ENCODE results near the gene CACNA1B.

DNA sequence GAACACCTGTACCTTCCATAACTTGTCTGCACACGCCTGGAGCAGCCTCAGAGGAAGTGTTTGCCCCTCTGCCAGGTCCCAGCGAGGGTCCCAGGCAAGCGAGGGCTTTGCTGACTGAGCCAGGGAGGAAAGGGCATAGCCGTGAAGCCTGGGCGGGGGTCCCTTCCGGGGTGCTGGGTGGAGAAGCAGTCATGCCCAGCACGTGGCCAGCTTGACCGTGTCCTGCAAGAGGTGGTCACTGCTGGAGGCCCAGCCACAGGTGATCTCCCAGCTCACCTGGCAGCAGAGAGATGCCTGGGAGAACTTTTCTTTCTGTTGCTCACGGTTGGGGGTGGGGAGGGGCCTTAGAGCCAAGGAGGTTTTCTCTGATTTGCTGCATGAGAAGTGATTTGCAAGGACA, 195.3 kb downstream of the CACNA1B start:
- TF ChIP-seq, protein P1, sequence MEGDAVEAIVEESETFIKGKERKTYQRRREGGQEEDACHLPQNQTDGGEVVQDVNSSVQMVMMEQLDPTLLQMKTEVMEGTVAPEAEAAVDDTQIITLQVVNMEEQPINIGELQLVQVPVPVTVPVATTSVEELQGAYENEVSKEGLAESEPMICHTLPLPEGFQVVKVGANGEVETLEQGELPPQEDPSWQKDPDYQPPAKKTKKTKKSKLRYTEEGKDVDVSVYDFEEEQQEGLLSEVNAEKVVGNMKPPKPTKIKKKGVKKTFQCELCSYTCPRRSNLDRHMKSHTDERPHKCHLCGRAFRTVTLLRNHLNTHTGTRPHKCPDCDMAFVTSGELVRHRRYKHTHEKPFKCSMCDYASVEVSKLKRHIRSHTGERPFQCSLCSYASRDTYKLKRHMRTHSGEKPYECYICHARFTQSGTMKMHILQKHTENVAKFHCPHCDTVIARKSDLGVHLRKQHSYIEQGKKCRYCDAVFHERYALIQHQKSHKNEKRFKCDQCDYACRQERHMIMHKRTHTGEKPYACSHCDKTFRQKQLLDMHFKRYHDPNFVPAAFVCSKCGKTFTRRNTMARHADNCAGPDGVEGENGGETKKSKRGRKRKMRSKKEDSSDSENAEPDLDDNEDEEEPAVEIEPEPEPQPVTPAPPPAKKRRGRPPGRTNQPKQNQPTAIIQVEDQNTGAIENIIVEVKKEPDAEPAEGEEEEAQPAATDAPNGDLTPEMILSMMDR (IDR thresholded peaks at IDR 0.05), result no peak
- TF ChIP-seq POLR2A (IDR thresholded peaks at IDR 0.05), result no peak
- no peak for TF ChIP-seq POLR2AphosphoS5 (IDR thresholded peaks at IDR 0.05)

All from gastroesophageal sphincter (tissue), 3 donors.